Lower leg skin (tissue), 3 donors: Measurements from ENCODE around the gene ABCB1.

Source experiments
- POLR2A ChIP-seq, 2 donors: fragments of 450-650 bp; IDR thresholded peaks; one replicate each; pipeline ENCODE4 v1.6.1; 2016 to 2017; ENCODE audit warnings: antibody characterized with exemption in 2 of 2, mild to moderate bottlenecking in 1 of 2, moderate library complexity in 1 of 2
- TF ChIP-seq, protein P1 (sequence below), 3 donors: fragments of 450-650 bp; IDR thresholded peaks; one replicate each; pipeline ENCODE4 v1.5.1; 2016; ENCODE audit warnings: antibody characterized with exemption in 3 of 3, mild to moderate bottlenecking in 3 of 3, moderate library complexity in 2 of 3

DNA sequence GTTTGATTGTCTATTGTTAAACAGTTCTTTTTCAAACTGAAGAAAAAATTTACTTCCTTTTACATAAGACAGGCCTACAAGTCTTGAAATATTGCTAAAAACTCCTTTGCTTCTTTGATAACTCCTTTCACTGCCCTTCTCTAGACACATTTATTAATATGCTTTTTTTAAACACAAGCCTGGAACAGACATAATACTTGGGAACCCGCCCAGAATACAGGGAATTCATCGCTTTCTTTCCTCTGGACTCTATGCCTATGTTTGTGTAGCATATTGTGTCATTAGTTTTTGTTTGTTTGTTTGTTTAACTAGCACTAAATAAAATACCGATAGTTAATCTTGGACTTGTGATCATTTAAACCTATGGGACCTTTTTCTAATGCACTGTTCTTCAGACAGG is 82.8 kb downstream of the ABCB1 start:
- TF ChIP-seq, protein P1, sequence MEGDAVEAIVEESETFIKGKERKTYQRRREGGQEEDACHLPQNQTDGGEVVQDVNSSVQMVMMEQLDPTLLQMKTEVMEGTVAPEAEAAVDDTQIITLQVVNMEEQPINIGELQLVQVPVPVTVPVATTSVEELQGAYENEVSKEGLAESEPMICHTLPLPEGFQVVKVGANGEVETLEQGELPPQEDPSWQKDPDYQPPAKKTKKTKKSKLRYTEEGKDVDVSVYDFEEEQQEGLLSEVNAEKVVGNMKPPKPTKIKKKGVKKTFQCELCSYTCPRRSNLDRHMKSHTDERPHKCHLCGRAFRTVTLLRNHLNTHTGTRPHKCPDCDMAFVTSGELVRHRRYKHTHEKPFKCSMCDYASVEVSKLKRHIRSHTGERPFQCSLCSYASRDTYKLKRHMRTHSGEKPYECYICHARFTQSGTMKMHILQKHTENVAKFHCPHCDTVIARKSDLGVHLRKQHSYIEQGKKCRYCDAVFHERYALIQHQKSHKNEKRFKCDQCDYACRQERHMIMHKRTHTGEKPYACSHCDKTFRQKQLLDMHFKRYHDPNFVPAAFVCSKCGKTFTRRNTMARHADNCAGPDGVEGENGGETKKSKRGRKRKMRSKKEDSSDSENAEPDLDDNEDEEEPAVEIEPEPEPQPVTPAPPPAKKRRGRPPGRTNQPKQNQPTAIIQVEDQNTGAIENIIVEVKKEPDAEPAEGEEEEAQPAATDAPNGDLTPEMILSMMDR (IDR thresholded peaks at IDR 0.05), result no peak
- no peak for TF ChIP-seq POLR2A (IDR thresholded peaks at IDR 0.05)
